Stimulated activated CD4-positive, alpha-beta T cell treated with anti-CD3 and anti-CD28 coated beads, Interleukin-1b, Interleukin-23, amount 100 ng/mL, for 4 hours (primary cell): ENCODE data around the gene RPUSD3.
A peak's percentile ranks its signal among the peaks of the same experiment; 100 is the strongest.
"Not testable (repeated sequence)": the region's sequence is repeated elsewhere in the genome, so short reads cannot be mapped to it uniquely, and the experiment has no call there.

ENCODE experiments used
- DNase-seq, 2 donors: peaks; one replicate each; pipeline ENCODE4 v3.0.0-alpha.2; 2020; ENCODE audit warnings: low read depth in 2 of 2

The RPUSD3 gene

DNA sequence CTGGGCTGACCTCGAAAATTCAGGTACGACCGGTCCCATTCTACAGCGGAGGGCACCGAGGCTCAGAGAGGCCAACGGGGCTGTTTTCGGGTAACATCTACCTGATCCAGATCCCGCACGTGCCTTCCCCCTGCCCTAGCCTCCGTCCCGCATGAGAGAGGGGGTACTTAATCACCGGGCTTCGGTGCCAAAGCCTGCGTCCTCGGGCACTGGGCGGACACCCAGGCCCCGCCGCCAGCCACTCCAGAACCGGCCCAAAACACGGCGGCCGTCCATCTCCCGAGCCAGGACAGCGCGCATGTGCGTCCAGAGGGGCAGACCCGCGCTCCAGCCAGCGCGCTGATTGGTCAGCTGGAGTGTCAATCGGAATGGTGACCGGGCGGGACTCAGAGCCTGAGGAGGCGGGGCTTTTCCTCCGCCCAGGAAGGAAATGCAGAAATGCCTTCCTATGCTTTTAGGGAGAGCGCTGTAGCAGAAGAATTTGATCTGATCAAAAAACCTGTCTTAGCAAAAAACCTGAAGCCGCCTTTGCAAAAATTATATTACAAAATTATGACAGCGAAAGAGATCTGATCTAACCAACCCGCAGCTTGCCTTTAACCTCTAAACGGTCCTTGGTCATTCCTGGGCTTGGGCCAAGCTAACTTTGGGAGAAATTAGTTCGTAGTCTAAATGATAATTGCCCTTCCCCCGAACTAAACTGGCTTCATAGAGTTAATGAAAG, at the start of gene RPUSD3:
Gene RPUSD3, minus strand, starts transcription at position 294 of the 724 bp plus-strand sequence. Its CDS starts 18 bp downstream, at position 276.
- DNase-seq: peak; percentile 96 to 97

- no peak for DNase-seq
Measured at GRCh38 chr3:9891072-9891622, 47.3 kb upstream of the RPUSD3 start.

GRCh38 chr3:9890249-9891071, 46.7 kb upstream of the RPUSD3 start, which contains the start of gene JAGN1:
JAGN1 (plus strand) TSS chr3:9890610; CDS start chr3:9890723, 113 bp downstream.
- peak; percentile 90 to 92 for DNase-seq

GRCh38 chr3:9889405-9889804, 45.6 kb upstream of the RPUSD3 start:
- DNase-seq: no peak

DNA sequence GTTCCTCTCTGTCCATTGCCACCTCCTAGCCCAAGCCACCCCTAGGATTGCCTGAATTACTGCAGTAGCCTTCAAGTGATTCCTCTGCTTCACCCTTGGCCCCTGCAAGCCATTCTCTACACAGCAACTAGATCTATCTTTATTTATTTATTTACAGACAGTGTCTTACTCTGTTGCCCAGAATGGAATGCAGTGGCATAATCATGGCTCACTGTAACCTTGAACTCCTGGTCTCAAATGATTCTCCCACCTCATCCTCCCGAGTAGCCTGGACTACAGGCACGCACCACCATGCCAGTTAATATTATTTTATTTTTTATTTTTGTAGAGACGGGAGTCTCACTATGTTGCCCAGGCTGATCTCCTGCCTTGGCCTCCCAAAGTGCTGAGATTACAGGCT, 44.7 kb upstream of the RPUSD3 start:
- no peak for DNase-seq

DNA sequence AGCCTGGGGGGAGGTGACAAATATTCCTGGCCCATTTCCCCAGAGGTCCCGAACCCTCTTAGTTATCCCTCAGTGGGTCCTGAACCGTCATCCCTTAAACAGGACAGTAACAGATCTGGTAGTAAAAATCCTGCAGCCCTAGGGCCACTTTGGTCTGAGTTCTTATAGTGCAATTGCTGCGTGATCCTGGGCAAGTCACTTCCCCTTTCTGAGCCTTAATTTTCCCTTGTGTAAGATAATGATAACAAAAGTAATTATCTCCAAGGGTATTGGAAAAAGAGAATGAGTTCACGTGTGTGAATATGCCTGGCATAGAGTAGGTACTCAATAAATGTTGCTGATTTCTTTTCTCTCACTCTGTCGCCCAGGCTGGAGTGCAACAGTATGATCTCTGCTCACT, 43.7 kb upstream of the RPUSD3 start:
- no peak for DNase-seq

DNA sequence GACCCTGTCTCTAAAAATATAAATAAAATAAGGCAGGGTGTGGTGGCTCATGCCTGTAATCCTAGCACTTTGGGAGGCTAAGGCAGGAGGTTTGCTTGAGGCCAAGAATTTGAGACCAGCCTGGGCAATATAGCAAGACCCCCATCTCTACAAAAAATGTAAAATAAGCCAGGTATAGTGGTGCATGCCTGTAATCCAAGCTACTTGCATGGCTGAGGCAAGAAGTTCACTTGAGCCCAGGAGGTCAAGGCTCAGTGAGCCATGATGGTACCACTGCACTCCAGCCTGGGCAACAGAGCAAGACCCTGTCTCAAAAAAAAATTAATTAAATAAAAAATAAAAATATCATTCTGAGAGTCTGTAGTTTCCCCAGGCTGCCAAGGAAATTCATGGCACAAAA, 42.5 kb upstream of the RPUSD3 start:
- DNase-seq: no peak

- no peak for DNase-seq
Measured at GRCh38 chr3:9884555-9885165, 40.9 kb upstream of the RPUSD3 start.

- no peak for DNase-seq
Measured at GRCh38 chr3:9883706-9884554, 40.1 kb upstream of the RPUSD3 start.

DNA sequence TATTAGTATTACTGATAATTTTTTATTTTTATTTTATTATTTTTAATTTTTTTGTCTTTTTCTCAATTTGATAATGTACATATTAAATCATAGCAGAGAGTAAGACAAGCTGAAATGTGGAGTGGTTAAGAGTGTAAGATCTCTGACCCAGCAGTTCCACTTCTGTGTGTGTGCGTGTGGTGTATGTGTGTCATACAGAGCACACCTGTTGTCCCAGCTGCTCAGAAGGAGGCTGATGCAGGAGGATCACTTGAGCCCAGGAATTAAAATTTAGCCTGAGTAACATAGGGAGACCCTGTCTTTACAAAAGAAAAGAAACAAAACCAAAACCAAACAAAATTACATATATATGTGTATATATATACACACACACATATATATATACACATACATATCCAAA, 37.6 kb upstream of the RPUSD3 start:
- no peak for DNase-seq

DNA sequence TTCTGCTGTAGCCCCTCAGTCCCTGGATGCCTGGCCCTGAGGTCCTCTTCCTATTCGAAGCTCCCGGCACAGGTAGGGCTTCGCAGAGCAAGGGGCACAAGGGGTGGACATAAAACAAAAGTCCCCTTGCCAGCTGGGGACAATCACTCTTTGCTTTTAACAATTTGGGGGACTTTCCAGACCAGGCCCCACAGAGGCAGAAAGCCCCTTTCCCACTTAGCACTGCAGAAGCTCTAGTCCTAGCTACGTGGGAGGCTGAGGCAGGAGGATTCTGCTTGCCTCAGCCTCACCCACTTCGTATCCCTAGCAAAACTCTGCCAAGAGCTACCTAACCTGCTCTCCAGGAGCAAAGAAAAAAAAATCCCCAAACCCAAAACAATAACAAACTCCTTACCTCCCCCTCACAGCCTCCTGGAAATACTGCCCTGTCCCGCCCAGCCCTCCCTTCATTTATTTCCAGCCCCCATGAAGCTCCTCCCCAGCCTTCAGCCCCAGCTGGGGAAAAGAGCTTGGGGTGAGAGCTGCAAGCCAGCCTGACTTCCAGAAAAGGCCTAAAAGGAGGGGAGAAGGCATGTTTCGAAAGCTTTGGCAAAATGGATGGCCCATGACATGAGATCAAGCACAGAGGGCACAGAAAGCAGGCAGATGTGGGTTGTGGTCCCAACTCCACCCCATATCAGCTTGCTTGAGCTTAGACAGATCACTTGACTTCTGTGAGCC, 36.2 kb upstream of the RPUSD3 start, which contains the start of gene CIDEC:
Gene CIDEC, minus strand, starts transcription at position 424 of the 720 bp plus-strand sequence. CDS start 1,767 bp downstream, outside the sequence.
- DNase-seq: no peak

GRCh38 chr3:9878700-9879099, 34.9 kb upstream of the RPUSD3 start:
- DNase-seq: no peak

GRCh38 chr3:9876991-9877390, 33.2 kb upstream of the RPUSD3 start:
- DNase-seq: no peak

DNA sequence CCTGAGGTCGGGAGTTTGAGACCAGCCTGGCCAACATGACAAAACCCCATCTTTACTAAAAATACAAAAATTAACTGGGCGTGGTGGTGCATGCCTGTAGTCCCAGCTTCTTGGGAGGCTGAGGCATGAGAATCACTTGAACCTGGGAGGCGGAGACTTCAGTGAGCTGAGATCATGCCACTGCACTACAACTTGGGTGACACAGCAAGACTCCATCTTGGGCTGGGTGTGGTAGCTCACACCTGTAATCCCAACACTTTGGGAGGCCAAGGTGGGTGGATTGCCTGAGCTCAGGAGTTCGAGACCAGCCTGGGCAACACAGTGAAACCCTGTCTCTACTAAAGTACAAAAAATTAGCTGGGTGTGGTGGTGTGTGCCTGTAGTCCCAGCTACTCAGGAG, 32.4 kb upstream of the RPUSD3 start:
- not testable (repeated sequence) for DNase-seq

DNA sequence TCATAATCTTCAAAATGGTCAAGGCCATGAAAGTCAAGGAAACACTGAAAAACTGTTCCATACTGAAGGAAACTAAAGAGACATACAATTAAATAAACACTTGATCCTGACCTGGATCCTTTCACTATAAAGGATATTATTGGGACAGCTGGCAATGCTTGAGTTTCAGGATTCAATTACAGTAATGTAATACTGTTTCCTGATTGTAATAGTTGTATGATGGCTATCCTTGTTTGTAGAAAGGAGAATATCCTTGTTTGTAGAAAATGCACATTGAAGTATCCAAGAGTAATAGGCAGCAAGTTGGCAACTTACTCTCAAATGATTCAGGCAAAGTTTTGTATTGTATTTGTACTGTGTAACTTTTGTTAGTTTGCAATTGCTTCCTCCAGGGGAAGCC, 31.6 kb upstream of the RPUSD3 start:
- DNase-seq: no peak

- DNase-seq: not testable (repeated sequence)
Measured at GRCh38 chr3:9872067-9872466, 28.3 kb upstream of the RPUSD3 start.

- DNase-seq: no peak
Measured at GRCh38 chr3:9870978-9871377, 27.2 kb upstream of the RPUSD3 start.

GRCh38 chr3:9869955-9870354, 26.1 kb upstream of the RPUSD3 start:
- no peak for DNase-seq

DNA sequence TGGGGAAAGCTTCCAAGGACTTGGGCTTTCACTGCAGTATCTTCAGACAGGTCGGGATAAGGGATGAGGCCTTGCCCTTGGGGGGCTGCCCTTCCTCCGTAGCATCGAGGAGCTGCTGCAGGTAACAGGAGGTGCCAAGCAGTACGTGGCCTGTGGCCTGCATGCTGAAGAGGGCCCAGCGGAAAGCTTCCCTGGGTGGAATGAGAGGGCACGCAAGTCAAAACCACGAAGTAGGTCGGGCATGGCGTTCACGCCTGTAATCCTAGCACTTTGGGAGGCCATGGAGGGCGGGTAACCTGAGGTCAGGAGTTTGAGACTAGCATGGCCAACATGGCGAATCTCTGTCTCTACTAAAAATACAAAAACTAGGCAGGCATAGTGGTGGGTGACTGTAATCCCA, 23.3 kb upstream of the RPUSD3 start:
- DNase-seq: no peak

DNA sequence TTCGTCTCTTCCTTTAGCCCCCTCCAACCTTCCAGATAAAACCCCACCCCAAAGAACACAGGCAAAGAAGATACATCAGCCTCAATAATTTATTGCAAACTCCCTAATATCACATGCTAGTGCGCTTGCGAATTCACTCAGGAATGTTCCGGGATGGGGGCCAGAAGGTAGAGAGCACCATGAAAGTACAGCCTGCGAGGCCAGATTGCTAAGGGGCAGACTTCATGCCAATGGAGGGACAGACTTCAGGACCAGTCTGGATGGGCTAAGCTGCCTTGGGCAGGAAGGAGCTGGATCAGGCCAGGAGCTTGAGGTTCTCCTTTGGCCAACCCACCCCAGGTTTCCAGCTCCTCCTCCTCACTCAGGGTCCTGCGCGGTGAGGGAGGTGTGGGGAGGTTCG, 22.8 kb upstream of the RPUSD3 start:
- no peak for DNase-seq
